ENCODE data around the gene NINL. TPM values are rescaled to one million over a fixed set of nuclear protein-coding genes. Genes with fewer than 3 reads are reported as not detected.
"Not testable (repeated sequence)": the region's sequence is repeated elsewhere in the genome, so short reads cannot be mapped to it uniquely, and the experiment has no call there.

Gene NINL
- total RNA-seq, 1 experiment from 2014 or later: 31.5 TPM

- CTCF ChIA-PET: no interaction called here
- POLR2A ChIA-PET (ENCODE audit: low non-redundant PET): no interaction called here
- intact Hi-C loops (cut with micrococcal nuclease; ENCODE audit: unreplicated experiment): no loop called here
- TF ChIP-seq, protein P1, sequence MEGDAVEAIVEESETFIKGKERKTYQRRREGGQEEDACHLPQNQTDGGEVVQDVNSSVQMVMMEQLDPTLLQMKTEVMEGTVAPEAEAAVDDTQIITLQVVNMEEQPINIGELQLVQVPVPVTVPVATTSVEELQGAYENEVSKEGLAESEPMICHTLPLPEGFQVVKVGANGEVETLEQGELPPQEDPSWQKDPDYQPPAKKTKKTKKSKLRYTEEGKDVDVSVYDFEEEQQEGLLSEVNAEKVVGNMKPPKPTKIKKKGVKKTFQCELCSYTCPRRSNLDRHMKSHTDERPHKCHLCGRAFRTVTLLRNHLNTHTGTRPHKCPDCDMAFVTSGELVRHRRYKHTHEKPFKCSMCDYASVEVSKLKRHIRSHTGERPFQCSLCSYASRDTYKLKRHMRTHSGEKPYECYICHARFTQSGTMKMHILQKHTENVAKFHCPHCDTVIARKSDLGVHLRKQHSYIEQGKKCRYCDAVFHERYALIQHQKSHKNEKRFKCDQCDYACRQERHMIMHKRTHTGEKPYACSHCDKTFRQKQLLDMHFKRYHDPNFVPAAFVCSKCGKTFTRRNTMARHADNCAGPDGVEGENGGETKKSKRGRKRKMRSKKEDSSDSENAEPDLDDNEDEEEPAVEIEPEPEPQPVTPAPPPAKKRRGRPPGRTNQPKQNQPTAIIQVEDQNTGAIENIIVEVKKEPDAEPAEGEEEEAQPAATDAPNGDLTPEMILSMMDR (conservative IDR thresholded peaks at IDR 0.05; ENCODE audit: low read depth, low read length): no peak
- TF ChIP-seq EZH2 (IDR thresholded peaks at IDR 0.05; ENCODE audit: borderline replicate concordance, low read depth, low read length, poor library complexity, severe bottlenecking): no peak
- Histone ChIP-seq H3K9me3 (ENCODE audit: low read depth, low read length, poor library complexity, severe bottlenecking) (no peaks in the 10 kb centered on the region), H3K36me3 (ENCODE audit: insufficient read depth, low read length, poor library complexity, severe bottlenecking) (no peaks in the 10 kb centered on the region), H3K4me1 (ENCODE audit: insufficient read depth, low read length, poor library complexity, severe bottlenecking) (no peaks in the 10 kb centered on the region), H3K27me3 (replicated peaks; ENCODE audit: insufficient read depth, low read depth, low read length, poor library complexity) (no peaks in the 10 kb centered on the region), H3K4me3 (ENCODE audit: low read depth, low read length, poor library complexity, severe bottlenecking) (no peak overlapping the region), H3K27ac (ENCODE audit: low read depth, low read length, poor library complexity, severe bottlenecking) (no peak overlapping the region)
- no TSS peak for BruUV-seq (replicated peaks)
- no peak for DNase-seq (ENCODE audit: low spot score)
These were observed 16.3 kb upstream of the NINL start for GRCh38 chr20:25601659-25602058.

- TF ChIP-seq EZH2 (IDR thresholded peaks at IDR 0.05; ENCODE audit: borderline replicate concordance, low read depth, low read length, poor library complexity, severe bottlenecking): no peak
- TF ChIP-seq, protein P1 (conservative IDR thresholded peaks at IDR 0.05; ENCODE audit: low read depth, low read length): no peak
- Histone ChIP-seq H3K36me3 (ENCODE audit: insufficient read depth, low read length, poor library complexity, severe bottlenecking) (no peaks in the 10 kb centered on the region), H3K4me3 (ENCODE audit: low read depth, low read length, poor library complexity, severe bottlenecking) (no peak overlapping the region), H3K4me1 (ENCODE audit: insufficient read depth, low read length, poor library complexity, severe bottlenecking) (no peaks in the 10 kb centered on the region), H3K27me3 (replicated peaks; ENCODE audit: insufficient read depth, low read depth, low read length, poor library complexity) (no peaks in the 10 kb centered on the region), H3K27ac (ENCODE audit: low read depth, low read length, poor library complexity, severe bottlenecking) (no peak overlapping the region), H3K9me3 (ENCODE audit: low read depth, low read length, poor library complexity, severe bottlenecking) (no peaks in the 10 kb centered on the region)
- no peak for DNase-seq (ENCODE audit: low spot score)
- intact Hi-C loops (cut with micrococcal nuclease; ENCODE audit: unreplicated experiment): no loop called here
- ChIA-PET CTCF (no interaction called here), POLR2A (ENCODE audit: low non-redundant PET) (no interaction called here)
- no TSS peak for BruUV-seq (replicated peaks)
These were observed 15.3 kb upstream of the NINL start for GRCh38 chr20:25600632-25601031.

DNA sequence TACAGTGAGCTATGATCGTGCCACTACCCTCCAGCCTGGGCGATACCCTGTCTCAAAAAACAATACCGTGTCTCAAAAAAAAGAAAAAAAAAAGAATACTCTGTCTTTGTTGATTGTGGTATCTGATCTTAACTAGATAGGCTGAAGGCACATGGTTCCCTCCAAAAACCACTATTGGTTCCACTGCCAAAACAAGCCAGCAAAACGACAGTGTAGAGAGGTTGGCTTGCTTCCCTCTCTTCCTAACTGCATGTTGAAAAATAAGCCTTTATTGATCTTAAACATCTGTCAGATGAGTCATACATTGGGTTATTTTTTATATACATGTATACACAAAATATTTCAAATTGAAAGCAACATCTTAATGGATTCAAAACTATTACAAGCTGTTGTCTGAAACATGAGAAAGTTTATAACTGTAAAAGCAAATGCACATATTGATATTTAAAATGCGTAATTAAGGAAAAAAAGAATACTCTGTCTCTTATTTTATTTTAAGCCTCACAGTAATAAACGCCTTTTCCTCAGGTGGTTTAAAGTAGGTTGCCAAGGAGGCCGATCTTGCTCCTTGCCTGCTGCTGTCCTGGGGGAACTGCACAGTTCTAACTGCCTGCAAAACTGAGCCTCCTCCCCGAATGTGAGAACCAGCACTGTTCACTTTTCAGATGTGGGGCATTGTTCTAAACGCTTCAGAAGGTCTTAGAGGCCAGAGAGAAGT is 7.0 kb upstream of the NINL start:
- BruUV-seq (replicated peaks): no TSS peak
- no peaks in the 10 kb centered on the region for H3K9me3 ChIP-seq (ENCODE audit: low read depth, low read length, poor library complexity, severe bottlenecking)
- no peak overlapping the region for H3K4me3 ChIP-seq (ENCODE audit: low read depth, low read length, poor library complexity, severe bottlenecking)
- intact Hi-C loops (cut with micrococcal nuclease; ENCODE audit: unreplicated experiment): no loop called here
- H3K4me1 ChIP-seq (ENCODE audit: insufficient read depth, low read length, poor library complexity, severe bottlenecking): no peaks in the 10 kb centered on the region
- no peaks in the 10 kb centered on the region for H3K36me3 ChIP-seq (ENCODE audit: insufficient read depth, low read length, poor library complexity, severe bottlenecking)
- ChIA-PET POLR2A (ENCODE audit: low non-redundant PET) (no interaction called here), CTCF (no interaction called here)
- TF ChIP-seq EZH2 (IDR thresholded peaks at IDR 0.05; ENCODE audit: borderline replicate concordance, low read depth, low read length, poor library complexity, severe bottlenecking): no peak
- TF ChIP-seq, protein P1 (conservative IDR thresholded peaks at IDR 0.05; ENCODE audit: low read depth, low read length): no peak
- H3K27me3 ChIP-seq (replicated peaks; ENCODE audit: insufficient read depth, low read depth, low read length, poor library complexity): no peaks in the 10 kb centered on the region
- H3K27ac ChIP-seq (ENCODE audit: low read depth, low read length, poor library complexity, severe bottlenecking): no peak overlapping the region
- no peak for DNase-seq (ENCODE audit: low spot score)

- H3K4me3 ChIP-seq (ENCODE audit: low read depth, low read length, poor library complexity, severe bottlenecking); H3K4me1 ChIP-seq (ENCODE audit: insufficient read depth, low read length, poor library complexity, severe bottlenecking); H3K27me3 ChIP-seq (replicated peaks; ENCODE audit: insufficient read depth, low read depth, low read length, poor library complexity); DNase-seq (ENCODE audit: low spot score); BruUV-seq (replicated peaks); H3K9me3 ChIP-seq (ENCODE audit: low read depth, low read length, poor library complexity, severe bottlenecking); POLR2A ChIA-PET (ENCODE audit: low non-redundant PET); H3K36me3 ChIP-seq (ENCODE audit: insufficient read depth, low read length, poor library complexity, severe bottlenecking); CTCF ChIA-PET; H3K27ac ChIP-seq (ENCODE audit: low read depth, low read length, poor library complexity, severe bottlenecking); intact Hi-C loops (cut with micrococcal nuclease; ENCODE audit: unreplicated experiment): not testable (repeated sequence)
These were observed 5.4 kb upstream of the NINL start for GRCh38 chr20:25590778-25591177.

Measured in A673 (cell line).